GM18873 (cell line): ENCODE measurements around the gene SMYD5.

ENCODE experiments used
- ATAC-seq: cut with Tn5 transposase; IDR thresholded peaks from one replicate; pipeline ENCODE4 v1.9.1; 2021; ENCODE audit warnings: mild to moderate bottlenecking, moderate library complexity, moderate number of reproducible peaks; ENCODE audit not compliant: unreplicated experiment, low FRiP score

SMYD5 gene

DNA sequence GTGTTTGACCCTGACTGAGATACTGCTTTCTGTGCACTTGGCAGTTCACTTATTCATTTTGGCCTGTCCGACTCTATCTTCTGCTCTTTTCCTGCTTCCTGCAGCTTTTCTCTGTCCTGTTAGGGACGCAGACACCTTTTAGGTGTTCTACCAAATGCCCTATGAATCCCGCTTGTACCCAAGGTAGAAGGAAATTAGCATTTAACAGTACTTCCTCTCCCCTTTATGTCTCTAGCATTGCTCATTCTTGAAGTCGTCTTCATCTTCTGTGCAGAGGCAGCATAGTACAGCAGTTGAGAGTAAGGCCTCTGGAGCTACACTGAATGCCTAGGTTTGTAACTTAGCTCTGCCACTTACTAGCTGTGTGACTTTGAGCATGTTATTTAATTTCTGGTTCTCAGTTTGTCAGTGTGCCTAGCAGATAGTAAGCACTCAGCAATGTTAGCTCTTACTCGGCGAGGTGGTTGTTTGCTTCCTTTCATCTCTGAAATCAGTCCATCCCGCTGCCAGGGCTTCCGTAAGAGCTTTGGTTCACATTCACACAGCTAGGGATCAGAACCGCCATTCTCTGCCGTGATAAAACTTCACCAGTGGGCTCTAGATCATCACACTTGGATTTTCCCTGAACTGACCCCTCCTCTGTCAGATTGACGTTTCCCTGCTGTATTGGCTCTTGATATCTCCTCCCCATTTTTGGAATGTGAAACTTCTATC lies 21.4 kb downstream of the SMYD5 start:
- ATAC-seq = no peak

DNA sequence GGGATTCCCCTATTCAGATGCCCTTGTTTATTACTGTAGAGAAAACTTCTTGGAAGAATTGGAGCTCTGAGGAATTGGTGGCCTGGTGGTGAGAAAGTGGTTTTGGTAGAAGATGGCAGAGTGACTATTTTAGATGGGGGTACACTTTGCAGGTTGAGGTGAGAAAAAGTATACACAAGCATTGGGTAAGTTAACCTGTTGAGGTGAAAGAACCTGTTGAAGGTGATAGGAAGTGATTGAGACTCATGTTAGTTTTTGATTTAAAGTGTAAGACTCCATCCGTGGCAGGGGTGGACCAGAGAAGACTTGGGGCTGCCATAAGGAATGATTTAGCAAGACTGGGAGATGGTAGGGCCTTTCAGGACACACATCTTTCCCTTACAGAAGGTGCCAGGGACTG lies 23.1 kb downstream of the SMYD5 start:
- ATAC-seq = no peak

- no peak for ATAC-seq
These were observed 24.1 kb downstream of the SMYD5 start for GRCh38 chr2:73238149-73238548.

DNA sequence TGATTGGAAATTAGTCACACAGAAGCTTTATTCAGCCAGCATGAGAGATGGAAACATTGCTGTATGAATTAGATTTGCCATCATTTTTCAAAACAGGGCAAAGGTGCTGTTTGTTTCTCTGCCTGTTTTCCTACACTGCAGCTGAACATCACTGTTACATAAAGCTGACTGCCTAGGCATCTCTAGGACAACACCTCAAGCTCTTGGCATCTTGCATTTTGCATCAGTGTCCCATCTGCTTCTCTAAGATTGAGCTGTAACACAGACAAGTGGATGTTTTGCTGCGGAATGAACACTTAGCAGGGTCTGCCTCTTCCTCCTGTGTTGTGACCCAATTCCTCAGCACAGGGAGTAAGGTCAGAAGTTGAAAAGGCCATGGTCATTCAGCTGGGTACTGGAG lies 24.9 kb downstream of the SMYD5 start:
- no peak for ATAC-seq

GRCh38 chr2:73239776-73240175 lies 25.7 kb downstream of the SMYD5 start:
- ATAC-seq = no peak

GRCh38 chr2:73243884-73244570 lies 30.0 kb downstream of the SMYD5 start:
- no peak for ATAC-seq

- no peak for ATAC-seq
These were observed 30.5 kb downstream of the SMYD5 start for GRCh38 chr2:73244580-73244979.

- no peak for ATAC-seq
These were observed 32.8 kb downstream of the SMYD5 start for GRCh38 chr2:73246850-73247249.

DNA sequence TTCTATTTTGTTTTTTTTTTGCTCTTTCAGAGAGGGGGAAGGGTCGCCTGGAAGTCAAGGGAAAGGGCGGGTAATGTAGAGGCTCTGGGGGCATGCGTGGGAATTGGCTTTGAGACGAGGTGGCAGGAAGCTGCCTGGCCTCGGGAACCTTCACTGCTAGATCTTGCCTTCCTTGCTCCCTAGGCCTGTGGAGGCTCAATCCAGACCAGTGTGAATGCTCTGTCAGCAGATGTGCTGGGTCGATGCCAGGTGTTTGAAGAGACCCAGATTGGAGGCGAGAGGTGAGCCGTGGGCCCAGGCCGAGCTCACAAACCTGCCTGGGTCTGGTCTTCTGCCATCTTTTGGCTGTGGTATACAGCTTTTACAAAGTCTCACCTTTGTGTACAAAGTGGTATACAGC lies 35.6 kb downstream of the SMYD5 start:
- no peak for ATAC-seq

DNA sequence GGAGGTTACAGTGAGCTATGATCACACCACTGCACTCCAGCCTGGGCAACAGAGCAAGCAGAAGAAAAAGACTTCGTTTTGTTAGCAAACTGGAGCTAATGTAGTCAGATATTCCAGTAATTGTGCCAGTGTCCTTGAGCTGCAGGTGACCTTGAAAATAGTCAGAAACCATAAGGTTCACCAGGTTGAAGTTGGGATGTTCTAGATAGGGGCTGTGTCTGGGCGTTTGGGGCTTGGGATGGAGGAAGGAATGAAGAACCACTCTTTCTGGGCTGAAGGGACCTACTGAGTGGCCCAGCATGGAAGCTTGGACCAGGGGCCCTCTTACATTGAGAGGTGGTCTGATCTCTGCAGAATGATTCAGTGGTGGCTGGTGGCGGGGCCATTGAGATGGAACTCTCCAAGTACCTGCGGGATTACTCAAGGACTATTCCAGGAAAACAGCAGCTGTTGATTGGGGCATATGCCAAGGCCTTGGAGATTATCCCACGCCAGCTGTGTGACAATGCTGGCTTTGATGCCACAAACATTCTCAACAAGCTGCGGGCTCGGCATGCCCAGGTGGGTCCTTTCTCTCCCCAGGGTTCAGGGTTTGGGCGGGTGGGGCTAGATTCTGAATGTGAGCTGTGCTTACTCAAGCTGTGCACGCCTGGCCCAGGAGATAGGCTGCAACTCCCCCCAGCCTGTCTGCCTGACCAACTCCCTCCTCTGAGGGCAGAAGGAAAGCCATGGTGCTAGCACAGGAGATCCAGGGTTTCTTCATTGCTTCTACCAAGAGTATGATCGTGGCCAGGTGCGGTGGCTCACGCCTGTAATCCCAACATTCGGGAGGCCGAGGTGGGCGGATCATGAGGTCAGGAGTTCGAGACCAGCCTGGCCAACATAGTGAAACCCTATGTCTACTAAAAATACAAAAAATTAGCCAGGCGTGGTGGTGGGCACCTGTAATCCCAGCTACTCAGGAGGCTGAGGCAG lies 37.1 kb downstream of the SMYD5 start:
- ATAC-seq = no peak

- ATAC-seq = no peak
These were observed 38.4 kb downstream of the SMYD5 start for GRCh38 chr2:73252238-73253027.

DNA sequence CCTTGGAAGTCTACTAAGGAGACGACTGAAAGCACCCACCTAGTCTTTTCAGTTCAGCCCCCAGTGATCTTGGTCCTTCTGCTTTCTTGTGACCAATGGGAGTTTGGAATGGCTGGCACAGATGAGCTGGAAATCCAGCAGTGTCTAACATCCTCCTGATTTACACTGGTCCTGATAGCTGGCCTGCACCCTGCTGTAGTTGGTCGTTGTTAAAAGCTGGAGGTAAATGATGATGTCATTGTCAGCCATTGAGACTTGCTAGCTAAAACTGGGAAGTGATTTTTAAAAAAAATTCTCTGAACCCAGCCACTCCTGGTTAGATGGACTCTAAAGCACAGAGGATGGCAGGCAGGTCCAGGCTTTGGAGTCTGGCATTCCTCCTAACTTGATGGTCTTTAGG lies 39.4 kb downstream of the SMYD5 start:
- no peak for ATAC-seq

DNA sequence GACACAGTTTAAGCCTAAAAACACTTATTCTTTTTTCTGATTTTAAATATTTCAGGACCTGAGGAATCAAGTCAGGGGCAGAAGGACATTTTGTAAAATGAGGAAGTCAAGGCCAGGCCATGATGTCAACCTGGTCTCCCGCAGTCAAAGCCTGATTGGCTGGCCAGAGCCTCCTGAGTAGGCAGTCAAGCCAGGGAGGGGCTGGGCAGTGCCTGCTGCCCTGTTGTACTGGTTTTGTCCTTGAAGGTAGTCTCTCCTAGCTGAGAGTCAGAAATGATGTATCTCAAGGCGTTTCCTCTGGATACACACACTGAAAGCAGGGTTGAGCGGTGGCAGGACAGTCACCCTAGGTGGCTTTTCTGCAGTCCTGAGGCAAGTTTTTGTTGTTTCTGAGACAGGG lies 39.9 kb downstream of the SMYD5 start:
- ATAC-seq = no peak

- ATAC-seq = no peak
These were observed 40.4 kb downstream of the SMYD5 start for GRCh38 chr2:73254343-73255006.

DNA sequence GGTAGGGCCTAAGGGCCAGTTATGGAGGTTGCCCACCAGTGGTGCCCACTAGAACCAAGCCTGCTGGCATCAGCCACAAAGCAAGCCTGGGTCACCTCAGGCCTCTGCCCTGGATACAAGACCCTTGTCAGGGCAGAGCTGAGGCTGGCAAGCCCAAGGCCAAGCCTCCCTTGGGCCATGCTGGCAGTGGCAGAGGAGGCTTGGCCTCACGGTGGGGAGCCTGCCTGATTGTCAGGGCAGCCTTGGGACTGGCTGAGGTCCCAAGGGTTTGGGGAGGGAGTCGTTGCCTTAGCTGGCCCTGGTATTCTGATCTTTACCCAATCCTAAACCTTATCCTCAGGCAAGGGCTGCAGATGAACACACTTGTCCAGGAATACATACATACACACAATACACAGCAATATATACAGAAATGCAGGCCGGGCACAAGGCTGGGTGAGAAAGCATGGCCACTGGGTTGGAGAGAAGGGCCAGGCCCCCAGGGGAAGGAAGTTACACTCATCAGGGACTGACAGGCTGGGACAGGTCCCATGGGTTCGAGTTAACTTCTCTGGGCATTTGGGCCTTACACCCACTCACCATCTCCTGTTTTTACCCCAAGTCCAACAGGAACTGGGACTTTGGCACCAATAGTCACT lies 41.1 kb downstream of the SMYD5 start:
- no peak for ATAC-seq

DNA sequence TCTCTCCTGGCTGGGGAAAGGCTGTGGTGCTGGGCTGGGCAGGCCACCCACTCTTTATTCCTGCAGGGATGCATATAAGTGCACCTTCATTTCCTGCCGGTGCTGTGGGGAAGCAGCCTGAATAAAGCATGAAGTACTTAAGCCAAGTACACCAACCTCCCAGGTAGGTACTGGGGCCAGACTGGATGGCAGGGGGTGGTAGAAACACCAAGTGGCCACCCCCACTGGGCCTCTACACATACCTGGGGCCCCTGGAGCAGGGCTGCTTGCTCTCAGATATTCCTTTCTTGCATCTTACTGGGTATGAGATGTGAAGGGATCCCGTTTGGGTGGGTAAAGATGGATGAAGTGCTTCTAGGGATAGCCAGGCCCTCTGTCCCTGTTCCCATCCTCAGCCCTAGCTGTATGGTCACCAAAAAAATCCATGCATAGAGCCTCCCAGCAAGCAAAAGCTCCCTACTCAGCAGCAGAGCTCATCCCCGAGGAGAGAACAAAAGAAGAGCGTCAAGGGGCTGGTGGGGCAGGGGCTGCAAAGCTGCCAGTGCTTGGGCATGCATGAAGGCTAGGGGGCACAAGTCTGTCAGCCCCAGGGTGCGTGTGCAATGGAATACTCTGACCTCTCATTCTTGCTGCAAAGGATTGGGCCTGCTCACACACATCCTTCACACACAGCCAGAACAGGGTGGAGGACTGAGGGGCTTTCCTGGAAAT lies 42.0 kb downstream of the SMYD5 start:
- no peak for ATAC-seq

GRCh38 chr2:73256618-73256922 lies 42.5 kb downstream of the SMYD5 start:
- ATAC-seq = no peak

GRCh38 chr2:73257021-73257420 lies 43.0 kb downstream of the SMYD5 start:
- no peak for ATAC-seq
